CD14-positive monocyte (primary cell): ENCODE measurements around the gene CENPC. TPM values are rescaled to one million over a fixed set of nuclear protein-coding genes. Genes with fewer than 3 reads are reported as not detected.

Experiments
- DNase-seq, 3 donors: peaks; one replicate each; pipeline ENCODE4 v3.0.0-alpha.2; 2011 to 2022
- H2AFZ ChIP-seq: 2 replicates; pipeline ENCODE4 v1.6.0; 2012; ENCODE audit warnings: mild to moderate bottlenecking, low read depth, low read length, inconsistent platforms; ENCODE audit not compliant: insufficient read depth, poor library complexity, severe bottlenecking
- H3K27ac ChIP-seq, 2 donors: 1 replicate in 1 of 2; 2 replicates in 1 of 2; pipeline ENCODE4 v1.5.1; 2012 to 2013; ENCODE audit warnings: low read length in 2 of 2, control low read depth in 1 of 2, inconsistent platforms in 1 of 2, low read depth in 1 of 2, mild to moderate bottlenecking in 1 of 2
- H3K27me3 ChIP-seq, 2 donors: one replicate each; pipeline versions ENCODE4 v1.6.0 to v1.6.1; 2011 to 2013; ENCODE audit warnings: low read length in 2 of 2; ENCODE audit not compliant: control insufficient read depth in 2 of 2, insufficient read depth in 2 of 2
- H3K36me3 ChIP-seq, 2 donors: replicated peaks in 1 of 2; 1 replicate in 1 of 2; 2 replicates in 1 of 2; pipeline versions ENCODE4 v1.5.1 to v1.6.1; 2012 to 2013; ENCODE audit warnings: low read length in 2 of 2, control low read depth in 1 of 2, inconsistent platforms in 1 of 2, mild to moderate bottlenecking in 1 of 2; ENCODE audit not compliant: insufficient read depth in 2 of 2, control insufficient read depth in 1 of 2
- H3K4me1 ChIP-seq, 2 donors: 1 replicate in 1 of 2; 2 replicates in 1 of 2; pipeline versions ENCODE4 v1.5.1 to v1.6.1; 2012 to 2013; ENCODE audit warnings: low read length in 2 of 2, control low read depth in 1 of 2, inconsistent platforms in 1 of 2, mild to moderate bottlenecking in 1 of 2, moderate library complexity in 1 of 2; ENCODE audit not compliant: insufficient read depth in 2 of 2, control insufficient read depth in 1 of 2
- H3K4me2 ChIP-seq: replicated peaks from 2 replicates; pipeline ENCODE3; 2012; ENCODE audit warnings: low read length, moderate library complexity, mild to moderate bottlenecking; ENCODE audit not compliant: poor library complexity, severe bottlenecking; ENCODE audit errors: extremely low read depth
- H3K4me3 ChIP-seq, 3 experiments: fragments of 200-600 bp in 1 of 3; sonication (generic) in 1 of 3; replicated peaks in 1 of 3; 1 replicate in 2 of 3; 2 replicates in 1 of 3; pipeline ENCODE4 v1.5.1; 2011 to 2013; ENCODE audit warnings: low read length in 3 of 3, mild to moderate bottlenecking in 3 of 3, control low read depth in 2 of 3, low read depth in 2 of 3, inconsistent platforms in 1 of 3, moderate library complexity in 1 of 3
- H3K79me2 ChIP-seq: 2 replicates; pipeline ENCODE4 v1.6.0; 2012; ENCODE audit warnings: mild to moderate bottlenecking, control low read depth, inconsistent platforms, low read length, moderate library complexity; ENCODE audit not compliant: insufficient read depth
- H3K9ac ChIP-seq: 2 replicates; pipeline ENCODE4 v1.6.0; 2017; ENCODE audit warnings: low read length, mild to moderate bottlenecking; ENCODE audit not compliant: insufficient read depth, poor library complexity, severe bottlenecking
- H3K9me3 ChIP-seq, 2 donors: replicated peaks in 1 of 2; 1 replicate in 1 of 2; 2 replicates in 1 of 2; pipeline versions ENCODE4 v1.5.1 to v1.6.1; 2012 to 2013; ENCODE audit warnings: low read length in 2 of 2, control low read depth in 1 of 2; ENCODE audit not compliant: control insufficient read depth in 1 of 2, insufficient read depth in 1 of 2
- H4K20me1 ChIP-seq: 2 replicates; pipeline ENCODE4 v1.6.0; 2012; ENCODE audit warnings: mild to moderate bottlenecking, low read length, control low read depth, moderate library complexity; ENCODE audit not compliant: insufficient read depth
- H3K27ac Mint-ChIP-seq, 7 donors: one replicate each; pipeline ENCODE4 v1.8.0; 2020; ENCODE audit warnings: mild to moderate bottlenecking in 7 of 7, mixed read lengths in 7 of 7, moderate library complexity in 6 of 7, inconsistent platforms in 2 of 7
- H3K27me3 Mint-ChIP-seq, 3 donors: one replicate each; pipeline ENCODE4 v1.8.0; 2021 to 2022; ENCODE audit warnings: low read depth in 3 of 3, mild to moderate bottlenecking in 3 of 3, mixed read lengths in 3 of 3, moderate library complexity in 3 of 3, inconsistent platforms in 1 of 3
- H3K36me3 Mint-ChIP-seq, 2 donors: one replicate each; pipeline ENCODE4 v1.8.0; 2020; ENCODE audit warnings: mixed read lengths in 2 of 2, inconsistent platforms in 1 of 2, mild to moderate bottlenecking in 1 of 2
- H3K4me1 Mint-ChIP-seq: one replicate; pipeline ENCODE4 v1.8.0; 2020; ENCODE audit warnings: mild to moderate bottlenecking, mixed read lengths
- H3K4me3 Mint-ChIP-seq, 2 donors: one replicate each; pipeline ENCODE4 v1.8.0; 2020; ENCODE audit warnings: mild to moderate bottlenecking in 2 of 2, mixed read lengths in 2 of 2, moderate library complexity in 1 of 2
- H3K9me3 Mint-ChIP-seq, 7 donors: one replicate each; pipeline ENCODE4 v1.8.0; 2020 to 2022; ENCODE audit warnings: mixed read lengths in 7 of 7, mild to moderate bottlenecking in 6 of 7, moderate library complexity in 6 of 7, inconsistent platforms in 2 of 7
- CTCF ChIP-seq: fragments of 200-600 bp; IDR thresholded peaks from one replicate; pipeline ENCODE4 v1.8.0; 2022; ENCODE audit warnings: antibody characterized with exemption, mild to moderate bottlenecking
- WGBS: methylation state at CpG from one replicate; pipeline ENCODE4 v1.1.5; 2013; ENCODE audit warnings: missing lambda C conversion rate; ENCODE audit not compliant: insufficient coverage; 5-methylcytosine and 5-hydroxymethylcytosine counted together
- intact Hi-C, 2 donors: fragments of 100-400 bp; cut with micrococcal nuclease; formaldehyde crosslinking; loops; one replicate each; pipeline versions ENCODE4 v1.15.0 to v1.15.1; 2023
- polyA plus RNA-seq, 3 donors: library from polyadenylated mRNA; depleted of rRNA in 1 of 3; unstranded in 2 of 3; stranded (reverse) in 1 of 3; fragments of 300-500 nt in 2 of 3; fragments of >200 nt in 1 of 3; fragmentation: Illumina TruSeq in 2 of 3; gene quantifications; 1 replicate in 2 of 3; 2 replicates in 1 of 3; pipeline ENCODE4 v1.2.3, GENCODE V29; 2012 to 2021

The CENPC gene
- polyA plus RNA-seq, 3 donors: 6.3 to 7.2 (median 6.7) TPM

GRCh38 chr4:67565284-67565683 is 20.0 kb upstream of the CENPC start:
- H3K4me2 ChIP-seq: no peak overlapping the region
- DNase-seq: no peak
- H3K36me3 ChIP-seq: no peaks in the 10 kb centered on the region
- H2AFZ ChIP-seq: no peak overlapping the region
- no peaks in the 10 kb centered on the region for H3K79me2 ChIP-seq
- Mint-ChIP-seq H3K27ac (no peak overlapping the region), H3K27me3 (peaks cover 0 to 2% (median 1%) of the 10 kb centered on the region in 3 donors), H3K4me3 (no peak overlapping the region), H3K4me1 (peaks cover 2% of the 10 kb centered on the region), H3K36me3 (no peaks in the 10 kb centered on the region), H3K9me3 (peaks cover 0 to 6% (median 3%) of the 10 kb centered on the region in 7 donors)
- H4K20me1 ChIP-seq: no peaks in the 10 kb centered on the region
- H3K27ac ChIP-seq: no peak overlapping the region
- no peaks in the 10 kb centered on the region for H3K27me3 ChIP-seq
- H3K4me1 ChIP-seq: no peaks in the 10 kb centered on the region
- no peak overlapping the region for H3K4me3 ChIP-seq
- intact Hi-C loops: no loop called here
- no peaks in the 10 kb centered on the region for H3K9me3 ChIP-seq
- H3K9ac ChIP-seq: no peak overlapping the region
- TF ChIP-seq CTCF: no peak

- peaks cover 30% of the 10 kb centered on the region for H3K4me1 Mint-ChIP-seq
- H3K9me3 ChIP-seq: no peaks in the 10 kb centered on the region
- H3K4me3 Mint-ChIP-seq: peak within 1 kb of the TSS; percentile 80 to 95
- intact Hi-C loops: no loop called here
- H3K27ac ChIP-seq: peak within 1 kb of the TSS in 1 of 2 donors; percentile 66
- H4K20me1 ChIP-seq: no peaks in the 10 kb centered on the region
- H3K27me3 ChIP-seq: no peaks in the 10 kb centered on the region
- peaks cover 0 to 6% (median 3%) of the 10 kb centered on the region in 7 donors for H3K9me3 Mint-ChIP-seq
- no peaks in the 10 kb centered on the region for H3K36me3 Mint-ChIP-seq
- DNase-seq: peak; percentile 17 to 27 (median 24)
- H3K27ac Mint-ChIP-seq: peak within 1 kb of the TSS in 6 of 7 donors; percentile 63 to 94 (median 77)
- H3K27me3 Mint-ChIP-seq: peaks cover 0 to 1% (median 0%) of the 10 kb centered on the region in 3 donors
- peaks cover 9 to 13% of the 10 kb centered on the region in 2 donors for H3K4me1 ChIP-seq
- H2AFZ ChIP-seq: peak within 1 kb of the TSS; percentile 86
- TF ChIP-seq CTCF: no peak
- H3K4me3 ChIP-seq: peak within 1 kb of the TSS; percentile 22 to 69 (median 61)
- no peaks in the 10 kb centered on the region for H3K79me2 ChIP-seq
- H3K4me2 ChIP-seq: peak within 1 kb of the TSS; percentile 81
- no CpG with 5 or more reads among the region's 4 CpGs for WGBS
- no peaks in the 10 kb centered on the region for H3K36me3 ChIP-seq
- peak within 1 kb of the TSS; percentile 64 for H3K9ac ChIP-seq
Measured at GRCh38 chr4:67558493-67558892, 13.2 kb upstream of the CENPC start, which contains the start of gene STAP1. Gene STAP1 (plus strand): TSS chr4:67558727. CDS start chr4:67558810, 83 bp downstream.
